Neural progenitor cell (in vitro differentiated cells): Measurements from ENCODE around the gene NSRP1.

ENCODE experiments used
- CTCF ChIP-seq: fragments of 200-600 bp; sonication (generic); IDR thresholded peaks from 2 replicates; pipeline ENCODE4 v1.5.1; 2017; ENCODE audit warnings: antibody characterized with exemption, mild to moderate bottlenecking
- EZH2 ChIP-seq: fragments of 200-600 bp; sonication (generic); IDR thresholded peaks from 2 replicates; pipeline ENCODE4 v1.6.1; 2017; ENCODE audit warnings: antibody characterized with exemption, mild to moderate bottlenecking, moderate library complexity

- TF ChIP-seq CTCF: no peak
- no peak for TF ChIP-seq EZH2
Measured at GRCh38 chr17:30137158-30137557, 20.5 kb downstream of the NSRP1 start.
